Coronary artery (tissue), 2 donors: Measurements from ENCODE around the gene PRR15.
"Not testable (repeated sequence)": the region's sequence is repeated elsewhere in the genome, so short reads cannot be mapped to it uniquely, and the experiment has no call there.

Experiments used
- DNase-seq: peaks from one replicate; pipeline ENCODE4 v3.0.0-alpha.2; 2017; ENCODE audit warnings: low spot score
- H3K27ac ChIP-seq, 2 donors: fragments of 200-600 bp; sonication (generic); one replicate each; pipeline ENCODE4 v1.5.1; 2016 to 2019
- H3K4me3 ChIP-seq: fragments of 200-600 bp; sonication (generic); 2 replicates; pipeline ENCODE4 v1.5.1; 2016; ENCODE audit warnings: mild to moderate bottlenecking, moderate library complexity
- TF ChIP-seq, protein P1 (sequence below): fragments of 200-600 bp; sonication (generic); IDR thresholded peaks from one replicate; pipeline ENCODE4 v1.5.1; 2019; ENCODE audit warnings: antibody characterized with exemption

The PRR15 gene, protein sequence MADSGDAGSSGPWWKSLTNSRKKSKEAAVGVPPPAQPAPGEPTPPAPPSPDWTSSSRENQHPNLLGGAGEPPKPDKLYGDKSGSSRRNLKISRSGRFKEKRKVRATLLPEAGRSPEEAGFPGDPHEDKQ

DNA sequence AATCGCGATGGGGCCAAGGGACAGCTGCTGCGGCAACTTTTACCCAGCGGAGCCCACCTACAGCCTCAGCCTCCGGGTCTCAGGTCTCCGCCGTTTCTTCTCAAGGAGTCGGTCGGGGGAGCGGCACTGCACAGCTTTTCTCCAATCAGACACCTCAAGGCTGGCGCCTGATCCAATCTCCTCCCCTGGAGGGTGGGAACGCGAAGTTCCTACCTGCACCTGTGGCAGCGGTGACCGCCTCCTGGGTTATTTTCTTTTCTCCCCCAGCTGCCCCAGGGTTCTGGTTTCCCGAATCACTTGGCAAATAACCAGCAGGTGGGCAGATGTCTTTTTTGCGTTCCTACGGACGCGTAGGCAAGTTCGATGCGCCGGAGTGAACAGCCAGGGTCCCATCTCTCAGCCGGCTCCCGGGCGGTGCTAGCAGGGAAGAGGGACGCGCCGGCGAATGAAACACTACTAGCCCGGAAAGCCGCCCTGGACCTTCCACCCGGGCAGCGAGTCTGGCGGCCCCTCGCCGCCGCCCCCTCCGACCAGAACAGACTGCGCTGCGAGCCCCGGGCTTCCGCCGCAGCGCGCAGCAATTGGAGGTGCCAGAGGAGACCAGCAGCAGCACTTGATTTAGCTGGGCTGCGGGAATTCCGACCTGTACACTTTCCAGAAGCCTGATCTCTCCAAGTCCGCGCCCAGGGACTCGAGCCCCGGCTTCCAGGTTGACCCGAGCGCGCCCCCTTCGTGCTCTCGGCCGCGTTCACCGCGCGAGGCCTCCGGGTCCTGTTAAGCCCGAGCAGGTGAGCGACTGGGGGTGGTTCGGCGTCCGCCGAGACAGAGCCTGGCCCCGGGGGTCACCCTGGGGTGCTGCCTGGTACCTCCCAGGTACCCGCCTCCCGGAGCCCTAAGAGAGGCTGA, at the start of gene PRR15:
TSS of gene PRR15 (plus strand) at position 246 of the 906 bp plus-strand sequence. CDS start 2,495 bp downstream, outside the sequence.
- TF ChIP-seq, protein P1, sequence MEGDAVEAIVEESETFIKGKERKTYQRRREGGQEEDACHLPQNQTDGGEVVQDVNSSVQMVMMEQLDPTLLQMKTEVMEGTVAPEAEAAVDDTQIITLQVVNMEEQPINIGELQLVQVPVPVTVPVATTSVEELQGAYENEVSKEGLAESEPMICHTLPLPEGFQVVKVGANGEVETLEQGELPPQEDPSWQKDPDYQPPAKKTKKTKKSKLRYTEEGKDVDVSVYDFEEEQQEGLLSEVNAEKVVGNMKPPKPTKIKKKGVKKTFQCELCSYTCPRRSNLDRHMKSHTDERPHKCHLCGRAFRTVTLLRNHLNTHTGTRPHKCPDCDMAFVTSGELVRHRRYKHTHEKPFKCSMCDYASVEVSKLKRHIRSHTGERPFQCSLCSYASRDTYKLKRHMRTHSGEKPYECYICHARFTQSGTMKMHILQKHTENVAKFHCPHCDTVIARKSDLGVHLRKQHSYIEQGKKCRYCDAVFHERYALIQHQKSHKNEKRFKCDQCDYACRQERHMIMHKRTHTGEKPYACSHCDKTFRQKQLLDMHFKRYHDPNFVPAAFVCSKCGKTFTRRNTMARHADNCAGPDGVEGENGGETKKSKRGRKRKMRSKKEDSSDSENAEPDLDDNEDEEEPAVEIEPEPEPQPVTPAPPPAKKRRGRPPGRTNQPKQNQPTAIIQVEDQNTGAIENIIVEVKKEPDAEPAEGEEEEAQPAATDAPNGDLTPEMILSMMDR, result no peak
- no peak for DNase-seq
- Histone ChIP-seq H3K27ac (peak within 1 kb of the TSS in 1 of 2 donors; percentile 49), H3K4me3 (peak within 1 kb of the TSS; percentile 79)

- H3K27ac ChIP-seq, result no peak overlapping the region
- DNase-seq, result no peak
- TF ChIP-seq, protein P1, result no peak
- no peak overlapping the region for H3K4me3 ChIP-seq
These were observed 47.1 kb upstream of the PRR15 start for GRCh38 chr7:29516491-29516890.

DNA sequence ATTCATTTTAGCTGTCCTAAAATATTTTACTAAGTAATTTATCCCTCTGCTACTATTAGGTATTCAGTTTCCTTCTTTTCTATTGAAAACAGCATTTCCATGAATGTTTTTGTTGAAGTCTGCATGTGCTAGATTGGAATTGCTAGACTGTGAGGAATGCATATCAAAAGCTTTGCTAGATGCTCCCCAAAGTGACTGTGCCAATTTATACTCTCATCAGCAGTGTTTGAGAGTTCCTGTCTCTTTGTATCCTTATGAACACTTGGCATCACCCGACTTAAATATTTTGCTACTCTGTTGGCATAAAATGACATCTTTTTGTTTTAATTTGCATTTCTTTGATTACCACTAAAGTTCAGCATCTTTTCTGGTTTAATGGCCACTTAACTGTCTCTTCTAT, 45.0 kb upstream of the PRR15 start:
- TF ChIP-seq, protein P1, result no peak
- no peak overlapping the region for H3K27ac ChIP-seq
- DNase-seq, result no peak
- H3K4me3 ChIP-seq, result no peak overlapping the region

DNA sequence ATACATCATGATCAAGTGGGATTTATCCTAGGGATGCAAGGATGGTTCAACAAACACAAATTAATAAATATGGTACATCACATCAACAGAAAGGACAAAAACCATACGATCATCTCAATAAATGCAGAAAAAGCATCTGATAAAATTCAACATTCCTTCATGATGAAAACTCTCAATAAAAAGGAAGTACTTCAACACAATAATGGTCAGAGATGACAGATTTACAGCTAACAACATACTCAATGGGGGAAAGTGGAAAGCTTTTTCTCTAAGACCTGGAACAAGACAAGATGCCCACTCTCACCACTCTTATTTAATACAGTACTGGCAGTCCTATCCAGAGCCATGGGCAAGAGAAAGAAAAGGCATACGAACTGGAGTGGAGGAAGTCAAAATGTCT, 39.9 kb upstream of the PRR15 start:
- no peak for DNase-seq
- Histone ChIP-seq H3K27ac (no peak overlapping the region), H3K4me3 (no peak overlapping the region)
- TF ChIP-seq, protein P1, result no peak

- H3K27ac ChIP-seq, result no peak overlapping the region
- no peak overlapping the region for H3K4me3 ChIP-seq
- DNase-seq, result no peak
- TF ChIP-seq, protein P1, result no peak
These were observed 36.0 kb upstream of the PRR15 start for GRCh38 chr7:29527505-29528108.

DNA sequence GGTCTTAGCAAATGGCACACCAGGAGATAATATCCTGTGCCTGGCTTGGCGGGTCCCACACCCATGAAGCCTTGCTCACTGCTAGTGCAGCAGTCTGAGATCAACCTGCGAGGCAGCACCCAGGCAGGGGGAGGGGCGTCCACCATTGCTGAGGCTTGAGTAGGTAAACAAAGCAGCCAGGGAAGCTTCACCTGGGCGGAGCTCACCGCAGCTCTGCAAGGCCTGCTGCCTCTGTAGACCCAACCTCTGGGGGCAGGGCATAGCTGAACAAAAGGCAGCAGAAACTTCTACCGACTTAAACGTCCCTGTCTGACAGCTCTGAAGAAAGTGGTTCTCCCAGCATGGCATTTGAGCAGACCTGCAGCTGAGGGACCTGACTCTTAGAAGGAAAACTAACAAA, 35.1 kb upstream of the PRR15 start:
- not testable (repeated sequence) for DNase-seq, H3K4me3 ChIP-seq, H3K27ac ChIP-seq

DNA sequence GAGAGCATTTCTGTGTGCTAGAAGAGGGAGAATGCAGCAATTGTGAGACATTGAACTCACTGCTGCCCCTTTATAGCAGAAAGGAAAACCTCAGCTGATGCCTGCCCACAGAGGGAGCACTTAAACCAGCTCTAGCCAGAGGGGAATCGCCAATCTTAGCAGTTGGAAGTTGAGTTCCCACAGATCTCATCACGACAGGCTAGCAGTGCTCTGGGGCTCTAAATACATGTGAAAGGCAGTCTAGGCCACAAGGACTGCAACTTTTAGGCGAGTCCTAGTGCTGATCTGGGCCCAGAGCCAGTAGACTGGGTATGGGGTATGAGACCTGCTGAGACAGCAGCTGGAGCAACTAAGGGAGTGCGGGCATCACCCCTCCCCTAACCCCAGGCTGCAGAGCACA, 25.2 kb upstream of the PRR15 start:
- DNase-seq, result no peak
- TF ChIP-seq, protein P1, result no peak
- H3K27ac ChIP-seq, result no peak overlapping the region
- H3K4me3 ChIP-seq, result no peak overlapping the region
